Measurements from ENCODE around the gene AFG3L2. TPM values are rescaled to one million over a fixed set of nuclear protein-coding genes. Genes with fewer than 3 reads are reported as not detected.

Gene AFG3L2
- total RNA-seq, 1 experiment from 2014 or later = 73.5 TPM

GRCh38 chr18:12403601-12404506 lies 26.8 kb upstream of the AFG3L2 start:
- H3K36me3 Mint-ChIP-seq (ENCODE audit: insufficient read depth in 1 of 3, low read depth in 3 of 3) = peaks cover 0 to 2% (median 0%) of the 10 kb centered on the region in 3 experiments; a peak in 1 of 7 replicates
- H2AFZ ChIP-seq (ENCODE audit: low read length) = no peak overlapping the region

More at GRCh38 chr18:12403601-12404506, 26.8 kb upstream of the AFG3L2 start:
- Mint-ChIP-seq H3K9me3 (peaks cover 3% of the 10 kb centered on the region in 2 experiments; a peak in 4 of 5 replicates), H3K27me3 (ENCODE audit: low read depth) (peaks cover 55% of the 10 kb centered on the region), H3K27ac (no peak overlapping the region), H3K4me1 (peaks cover 19 to 24% of the 10 kb centered on the region in 2 experiments), H3K4me3 (no peak overlapping the region)
- H4K91ac ChIP-seq (ENCODE audit: insufficient read length, low read depth, low read length) = no peak overlapping the region
- no peak overlapping the region for H2BK15ac ChIP-seq (ENCODE audit: low read depth, low read length)
- no peak overlapping the region for H4K8ac ChIP-seq (replicated peaks; ENCODE audit: insufficient read length, low read depth, low read length)
- H3K9me3 ChIP-seq (ENCODE audit: control insufficient read depth, low read depth, low read length) = no peaks in the 10 kb centered on the region
- no peaks in the 10 kb centered on the region; the same call in 1 of the 2 replicates for H3K4me1 ChIP-seq (ENCODE audit: insufficient read depth, low read length)
- no peak overlapping the region for H2BK5ac ChIP-seq (ENCODE audit: insufficient read length, low read length)
- no CpG with 5 or more reads among the region's 6 CpGs for WGBS (ENCODE audit: extremely low coverage, insufficient read length, low lambda C conversion rate)
- no peak overlapping the region for H3K23ac ChIP-seq (ENCODE audit: insufficient read length, low read depth, low read length)
- no peak overlapping the region for H2AK5ac ChIP-seq (ENCODE audit: insufficient read length, low read length)
- H3T11ph ChIP-seq (ENCODE audit: low read length) = no peak overlapping the region
- H3K27ac ChIP-seq (ENCODE audit: insufficient read length, low read depth, low read length) = no peak overlapping the region
- no peak overlapping the region for H2BK20ac ChIP-seq (ENCODE audit: low read depth, low read length, poor library complexity, severe bottlenecking)
- no peak overlapping the region for H3K9ac ChIP-seq (ENCODE audit: extremely low read depth, insufficient read length, low read length)
- H2BK120ac ChIP-seq (ENCODE audit: low read depth, low read length, poor library complexity, severe bottlenecking) = no peak overlapping the region
- no peak overlapping the region for H3K4me2 ChIP-seq (ENCODE audit: insufficient read depth, insufficient read length, low read length)
- TF ChIP-seq CTCF (conservative IDR thresholded peaks at IDR 0.05) = no peak
- DNase-seq = no peak
- no peaks in the 10 kb centered on the region for H3K79me1 ChIP-seq (ENCODE audit: insufficient read depth, low read depth, low read length, poor library complexity, severe bottlenecking)
- no peak overlapping the region for H4K5ac ChIP-seq (ENCODE audit: insufficient read length, low read depth, low read length)
- H3K14ac ChIP-seq (ENCODE audit: insufficient read depth, low read length) = no peak overlapping the region
- no peaks in the 10 kb centered on the region for H4K20me1 ChIP-seq (ENCODE audit: control insufficient read depth, insufficient read depth, insufficient read length)
- no peaks in the 10 kb centered on the region for H3K79me2 ChIP-seq (ENCODE audit: insufficient read depth, low read length)
- H3K4ac ChIP-seq (ENCODE audit: low read depth, low read length) = no peak overlapping the region
- H3K18ac ChIP-seq (ENCODE audit: insufficient read length, low read depth, low read length) = no peak overlapping the region
- no peak overlapping the region for H3K56ac ChIP-seq (ENCODE audit: insufficient read length, low read depth, low read length)
- H3K27me3 ChIP-seq (ENCODE audit: insufficient read depth, low read length) = peaks cover 3% of the 10 kb centered on the region; the same call in 1 of the 2 replicates
- H3K23me2 ChIP-seq (ENCODE audit: insufficient read length, low read depth, low read length, poor library complexity, severe bottlenecking) = peaks cover 8% of the 10 kb centered on the region
- H2BK12ac ChIP-seq (ENCODE audit: insufficient read length, low read depth, low read length) = no peak overlapping the region
